ENCODE results near the gene BST1.

- TF ChIP-seq FOS (IDR thresholded peaks at IDR 0.05; ENCODE audit: borderline replicate concordance, insufficient read depth, low read length) = no peak
- no peak for TF ChIP-seq EZH2 (IDR thresholded peaks at IDR 0.05; ENCODE audit: borderline replicate concordance, low read depth, low read length, severe bottlenecking)
- peak; percentile 61 to 65 for TF ChIP-seq CTCF (IDR thresholded peaks at IDR 0.05; ENCODE audit: extremely low read depth in 1 of 2, insufficient read depth in 1 of 2, low read depth in 1 of 2, low read length in 2 of 2)
- no peak for TF ChIP-seq POLR2A (IDR thresholded peaks at IDR 0.05; ENCODE audit: low read depth, low read length)
- no peak for TF ChIP-seq JUN (IDR thresholded peaks at IDR 0.05; ENCODE audit: borderline replicate concordance, insufficient read depth, insufficient read length, low read depth)
- TF ChIP-seq GATA2 (IDR thresholded peaks at IDR 0.05; ENCODE audit: insufficient read depth, insufficient read length, low read depth, low read length) = no peak
These were observed 27.2 kb downstream of the BST1 start for GRCh38 chr4:15729910-15730533.
